Left renal cortex interstitium (tissue), 4 donors: ENCODE data around the gene C4BPA. TPM values are rescaled to one million over a fixed set of nuclear protein-coding genes. Genes with fewer than 3 reads are reported as not detected.

Source experiments
- DNase-seq, 4 donors: peaks; one replicate each; pipeline ENCODE4 v3.0.0-alpha.2; 2013; ENCODE audit warnings: low read depth in 4 of 4, low spot score in 2 of 4, missing footprints in 1 of 4
- polyA plus RNA-seq, 4 donors: library from polyadenylated mRNA; unstranded; fragments of 120-200 nt; gene quantifications; one replicate each; pipeline ENCODE4 v1.2.1, GENCODE V29; 2013; ENCODE audit not compliant: insufficient read length in 4 of 4

C4BPA gene
- under 1 TPM; 0.39 to 0.75 (median 0.58) TPM for polyA plus RNA-seq

DNA sequence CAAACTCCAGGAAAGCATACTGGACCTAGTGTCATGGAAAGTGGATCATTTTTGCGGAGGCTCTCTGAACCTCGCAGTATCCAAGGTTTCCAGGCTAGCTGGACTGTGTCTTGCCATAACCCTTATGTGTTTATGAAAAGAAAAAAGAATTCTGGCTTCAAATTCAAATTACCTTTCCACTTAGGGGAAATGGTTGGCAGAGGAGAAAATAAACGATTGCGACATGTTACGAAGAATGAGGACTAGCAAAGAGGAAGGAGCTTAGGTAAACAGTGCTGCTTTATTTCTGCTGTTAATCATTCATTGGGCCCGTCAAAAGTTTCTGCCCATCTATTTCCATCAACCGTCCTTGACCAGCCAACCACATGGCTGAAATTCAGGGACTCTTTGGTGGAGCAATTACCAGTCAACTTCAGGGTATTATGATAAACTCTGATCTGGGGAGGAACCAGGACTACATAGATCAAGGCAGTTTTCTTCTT, at the start of gene C4BPA:
Gene C4BPA (plus strand): TSS at position 342 of the 482 bp plus-strand sequence. CDS start 8,793 bp downstream, outside the sequence.
- no peak for DNase-seq

DNA sequence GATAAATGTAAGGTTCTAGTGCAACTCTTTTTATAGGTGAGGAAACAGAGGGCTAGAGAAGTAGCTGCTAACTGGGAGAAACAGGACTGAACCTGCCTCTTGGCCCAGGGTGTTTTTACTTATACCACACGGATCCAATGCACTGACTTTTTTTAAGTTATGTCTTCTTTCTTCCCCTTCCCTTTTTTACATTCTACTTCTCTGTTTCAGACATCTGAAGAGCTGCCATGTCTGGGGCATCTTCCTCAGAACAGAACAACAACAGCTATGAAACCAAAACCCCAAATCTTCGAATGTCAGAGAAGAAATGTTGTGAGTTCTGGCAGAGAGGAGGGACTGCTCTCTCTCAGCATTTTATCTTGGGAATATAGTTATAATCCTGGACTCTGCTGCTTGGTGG, 49.5 kb upstream of the C4BPA start:
- no peak for DNase-seq

DNA sequence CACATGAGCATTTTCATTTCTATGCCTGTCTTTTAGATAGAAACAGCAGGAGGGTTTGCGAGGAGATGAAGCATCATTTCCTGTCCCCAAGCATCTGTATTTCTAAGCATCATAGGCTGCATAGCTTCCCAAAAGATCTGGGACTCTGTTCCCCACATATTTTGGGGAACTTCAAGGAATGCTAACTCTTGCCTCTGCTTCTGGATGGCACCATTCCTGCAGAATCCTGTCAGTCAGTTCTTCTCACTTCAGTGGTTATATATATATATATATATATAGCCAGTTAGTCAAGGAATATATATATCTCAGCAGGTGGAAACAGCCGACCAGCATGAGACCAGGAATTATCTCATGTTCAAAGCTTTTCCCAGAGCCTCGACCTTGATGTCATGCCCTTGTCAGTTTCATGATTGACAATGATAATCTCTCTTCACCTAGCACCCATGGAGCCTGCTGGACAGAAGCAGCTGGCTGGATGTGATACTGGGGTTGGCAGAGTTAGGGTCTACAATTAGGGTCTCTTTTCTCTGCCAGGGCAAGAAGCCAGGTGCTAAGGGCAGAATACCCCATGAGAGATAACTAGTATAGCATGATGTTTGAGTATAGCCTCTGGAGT, 48.5 kb upstream of the C4BPA start:
- no peak for DNase-seq

DNA sequence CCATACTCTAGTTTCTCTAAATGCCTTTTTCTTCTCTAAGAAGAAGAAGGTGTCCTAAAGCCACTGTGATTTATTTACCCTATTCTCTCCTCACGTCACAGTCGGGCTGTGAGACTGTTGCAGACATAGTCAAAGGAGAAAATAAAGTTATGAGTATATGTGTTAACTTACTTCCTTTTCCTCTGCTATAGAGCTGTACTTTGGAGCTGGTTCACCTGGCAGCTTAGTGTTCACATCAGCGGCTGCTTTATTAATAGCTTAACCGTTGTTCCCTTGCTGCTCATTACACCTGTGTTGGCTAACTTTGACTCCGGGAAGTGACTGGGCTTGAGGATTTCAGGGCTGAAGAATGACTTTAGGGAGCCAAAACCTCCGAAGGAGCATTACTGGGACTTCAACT, 47.4 kb upstream of the C4BPA start:
- no peak for DNase-seq

DNA sequence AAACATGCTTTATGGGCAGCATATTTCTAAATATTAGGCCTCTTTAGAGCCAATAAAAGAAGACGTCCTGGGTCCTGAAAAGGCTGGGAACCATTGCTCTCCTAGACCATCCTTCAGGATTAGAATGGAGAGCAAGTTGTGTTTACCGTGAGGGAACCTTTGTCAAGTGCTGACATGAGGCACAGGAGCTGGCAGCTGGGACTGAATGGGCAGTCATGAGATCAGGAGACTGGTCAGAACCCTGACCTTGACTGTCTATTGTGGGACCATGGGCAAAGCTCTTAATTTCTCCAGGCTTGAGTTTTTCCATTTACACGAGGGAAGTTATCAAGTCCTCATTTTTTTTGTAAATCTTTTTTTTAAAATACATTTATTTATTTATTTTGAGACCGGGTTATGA, 45.8 kb upstream of the C4BPA start:
- DNase-seq: no peak

DNA sequence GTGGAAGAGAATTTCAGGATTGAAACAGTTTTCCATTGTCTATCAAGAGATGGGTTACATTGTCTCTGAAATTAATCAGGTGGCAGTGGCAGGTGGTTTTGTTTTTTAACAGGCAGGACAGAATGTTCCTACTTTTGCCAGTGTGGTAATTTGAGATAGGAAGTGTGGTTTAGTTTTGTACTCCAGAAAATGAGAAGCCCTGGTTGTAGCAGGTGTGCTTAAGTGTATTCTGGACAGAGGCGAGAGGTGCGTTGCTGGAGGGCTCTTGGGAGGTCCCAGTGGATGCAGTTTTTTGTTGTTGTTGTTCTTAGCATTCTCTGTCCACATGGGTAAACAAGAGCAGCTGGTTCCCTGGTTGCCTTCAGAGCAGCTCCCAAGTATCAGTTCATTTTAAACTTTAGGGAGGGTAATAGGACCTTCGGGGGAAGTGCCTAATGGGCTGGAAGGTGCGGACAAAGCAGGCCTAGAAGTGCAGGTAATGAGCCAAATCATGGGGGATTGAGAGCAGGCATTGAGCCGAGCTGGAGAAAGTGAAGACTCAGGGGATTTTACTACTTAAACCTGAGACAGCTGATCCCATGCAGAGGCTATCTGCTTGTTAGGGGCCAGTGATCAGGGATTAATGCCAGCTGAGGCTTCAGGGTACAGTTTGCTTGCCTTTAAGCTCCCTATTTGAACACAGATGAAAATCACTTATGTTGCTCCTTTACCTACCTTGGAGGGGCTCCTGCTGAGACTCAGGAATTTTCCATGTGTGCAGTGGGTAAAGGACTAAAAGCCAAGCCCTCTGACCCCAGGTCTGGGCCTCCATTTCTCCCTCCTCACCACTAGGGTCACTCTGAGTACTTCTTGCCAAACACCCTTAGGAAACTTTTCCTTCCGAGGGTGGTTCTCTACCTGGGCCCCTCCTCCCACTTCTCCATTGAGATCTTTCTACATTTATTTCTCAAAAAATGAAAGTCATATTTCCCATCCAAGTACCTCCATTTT, 44.9 kb upstream of the C4BPA start:
- peak in 1 of 4 donors; percentile 24 for DNase-seq

DNA sequence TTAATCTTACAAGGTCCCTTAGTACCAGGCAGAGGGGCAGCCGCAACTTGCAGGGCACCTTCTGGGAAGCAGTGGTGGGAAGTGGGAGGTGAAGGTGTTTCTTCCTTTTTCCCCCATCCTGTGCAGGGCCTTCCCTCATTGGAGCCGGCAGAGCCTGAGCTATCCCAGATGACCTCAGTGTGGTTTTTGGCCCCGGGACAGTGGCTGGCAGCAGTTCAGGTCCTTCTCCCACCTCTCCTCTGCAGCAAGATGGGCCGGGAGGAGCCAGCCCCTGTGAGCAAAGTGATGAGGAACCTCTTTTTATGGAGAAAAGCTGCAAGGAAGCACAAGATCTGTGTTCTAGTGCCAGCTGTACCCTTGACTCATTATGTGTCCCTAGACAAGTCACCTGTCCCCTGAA, 44.2 kb upstream of the C4BPA start:
- DNase-seq: no peak

DNA sequence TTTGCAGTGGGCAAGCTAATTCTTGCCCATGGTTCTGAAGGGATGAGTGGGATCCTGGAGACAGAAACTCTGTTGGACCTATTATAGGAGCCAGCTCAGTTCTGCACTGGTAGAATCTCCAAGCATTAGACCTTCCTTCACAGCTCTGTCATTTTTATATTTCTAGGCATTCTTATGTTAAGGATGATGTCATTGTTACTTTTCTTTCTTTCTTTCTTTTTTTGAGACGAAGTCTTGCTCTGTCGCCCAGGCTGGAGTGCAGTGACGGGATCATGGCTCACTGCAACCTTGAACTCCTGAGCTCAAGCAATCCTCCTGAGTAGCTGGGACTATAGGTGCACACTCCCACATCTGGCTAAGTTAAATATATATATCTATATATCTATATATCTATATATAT, 43.4 kb upstream of the C4BPA start:
- DNase-seq: no peak

DNA sequence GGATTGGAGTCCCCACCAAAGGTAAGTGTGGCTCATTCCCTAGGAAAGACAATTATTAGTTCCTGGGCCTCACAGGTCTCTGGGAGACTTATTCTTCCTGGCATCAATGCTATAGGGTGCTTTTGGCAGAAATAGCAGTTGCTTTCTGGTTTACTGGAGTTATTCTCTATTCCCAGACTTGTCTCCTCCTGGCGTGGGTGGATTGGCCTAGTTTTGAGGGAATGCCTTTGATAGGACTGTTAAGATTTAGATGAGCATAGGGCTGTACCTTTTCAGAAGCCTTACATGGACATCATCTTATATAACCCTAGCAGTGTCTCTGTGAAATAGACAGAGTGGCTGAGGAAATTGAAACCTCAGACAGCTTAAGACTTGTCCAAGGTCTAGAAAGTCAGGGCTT, 42.0 kb upstream of the C4BPA start:
- no peak for DNase-seq

DNA sequence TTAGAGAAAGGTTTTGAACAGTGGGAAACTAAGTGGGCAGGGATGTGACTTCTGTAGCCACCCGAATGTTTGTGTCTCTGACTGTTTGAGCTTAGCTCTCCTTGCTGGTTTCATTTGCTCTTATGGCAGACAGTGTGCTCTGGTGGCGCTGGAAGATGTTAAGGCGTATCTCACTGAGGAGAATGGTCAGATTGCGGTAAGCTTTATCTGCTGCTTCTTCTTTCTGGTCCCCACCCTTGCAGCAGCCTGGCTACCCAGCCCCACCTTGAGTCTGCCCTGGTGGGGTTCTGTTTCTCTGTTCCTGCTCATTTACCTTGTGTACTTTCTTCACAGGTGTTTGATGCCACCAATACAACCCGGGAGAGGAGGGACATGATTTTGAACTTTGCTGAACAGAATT, 41.0 kb upstream of the C4BPA start:
- DNase-seq: no peak

DNA sequence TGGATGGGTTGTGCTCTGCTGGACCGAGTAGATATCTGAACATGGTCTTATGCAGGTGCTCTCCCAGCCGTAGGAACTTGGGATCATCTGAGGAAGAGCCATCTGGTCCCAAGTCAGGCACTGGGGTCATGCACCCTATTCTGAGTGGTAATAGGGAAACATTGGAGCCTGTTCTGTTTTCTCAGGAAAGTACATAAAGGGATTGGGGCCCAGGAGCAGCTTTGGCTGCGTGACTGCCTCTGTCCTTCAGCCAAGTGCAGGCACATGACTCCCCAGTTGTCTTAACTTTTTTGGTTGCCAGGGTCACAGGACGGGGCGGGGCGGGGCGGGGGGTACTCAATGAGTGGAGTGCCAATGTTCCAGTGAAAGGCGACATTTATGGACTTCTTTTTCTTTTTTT, 39.5 kb upstream of the C4BPA start:
- DNase-seq: no peak

DNA sequence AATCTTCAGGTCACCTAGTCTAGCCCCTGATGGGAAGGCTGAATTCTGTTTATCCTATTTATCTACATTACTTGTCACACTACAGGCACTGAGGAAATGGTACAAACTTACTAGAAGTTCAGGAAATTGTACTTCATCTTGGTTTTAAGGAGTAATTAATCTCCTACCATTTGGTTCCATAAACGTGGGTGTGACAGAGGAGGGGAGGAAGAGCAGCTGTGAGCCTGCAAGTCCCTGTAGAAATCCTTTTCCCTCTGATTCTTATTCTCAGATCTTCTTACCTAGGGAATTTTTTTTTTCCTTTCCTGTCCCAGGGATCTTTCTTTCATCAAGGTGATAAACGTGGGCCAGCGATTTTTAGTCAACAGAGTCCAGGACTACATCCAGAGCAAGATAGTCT, 36.8 kb upstream of the C4BPA start:
- no peak for DNase-seq

DNA sequence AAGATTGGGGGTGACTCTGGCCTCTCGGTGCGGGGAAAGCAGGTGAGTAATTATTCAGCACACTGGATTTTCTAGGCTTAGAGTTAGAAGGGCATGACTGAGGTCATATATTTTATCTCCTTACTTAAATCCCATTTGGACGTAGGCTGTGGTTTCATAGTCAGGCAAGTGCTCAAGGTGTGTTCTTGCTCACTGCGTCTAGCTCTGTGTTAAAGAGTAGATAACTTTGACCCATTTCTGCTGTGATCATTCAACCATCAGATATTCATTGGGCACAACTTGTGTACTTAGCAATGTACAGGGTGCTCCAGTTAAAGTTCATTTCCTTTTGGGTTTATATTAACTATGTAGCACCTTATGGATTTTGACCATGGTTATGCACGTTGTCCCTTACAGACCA, 36.4 kb upstream of the C4BPA start:
- DNase-seq: no peak

DNA sequence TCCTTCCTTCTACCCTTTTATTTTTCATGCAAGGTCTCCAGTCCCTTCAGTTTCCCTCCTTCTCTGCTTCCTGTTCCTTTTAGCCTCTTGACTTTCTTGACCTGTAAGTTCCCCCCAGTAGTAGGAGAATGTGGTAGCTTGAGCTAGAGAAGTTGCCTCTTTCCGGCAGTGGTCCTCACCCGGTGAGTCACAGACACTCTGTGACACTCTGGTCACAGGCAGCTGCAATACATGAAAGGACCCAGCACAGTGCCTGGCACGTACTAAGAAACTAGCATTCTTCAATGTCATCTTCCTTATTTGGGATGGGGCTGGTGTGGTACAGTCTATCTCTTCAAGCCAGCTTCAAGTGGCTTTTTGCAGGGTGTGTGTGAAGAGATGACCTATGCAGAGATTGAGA, 35.0 kb upstream of the C4BPA start:
- no peak for DNase-seq

DNA sequence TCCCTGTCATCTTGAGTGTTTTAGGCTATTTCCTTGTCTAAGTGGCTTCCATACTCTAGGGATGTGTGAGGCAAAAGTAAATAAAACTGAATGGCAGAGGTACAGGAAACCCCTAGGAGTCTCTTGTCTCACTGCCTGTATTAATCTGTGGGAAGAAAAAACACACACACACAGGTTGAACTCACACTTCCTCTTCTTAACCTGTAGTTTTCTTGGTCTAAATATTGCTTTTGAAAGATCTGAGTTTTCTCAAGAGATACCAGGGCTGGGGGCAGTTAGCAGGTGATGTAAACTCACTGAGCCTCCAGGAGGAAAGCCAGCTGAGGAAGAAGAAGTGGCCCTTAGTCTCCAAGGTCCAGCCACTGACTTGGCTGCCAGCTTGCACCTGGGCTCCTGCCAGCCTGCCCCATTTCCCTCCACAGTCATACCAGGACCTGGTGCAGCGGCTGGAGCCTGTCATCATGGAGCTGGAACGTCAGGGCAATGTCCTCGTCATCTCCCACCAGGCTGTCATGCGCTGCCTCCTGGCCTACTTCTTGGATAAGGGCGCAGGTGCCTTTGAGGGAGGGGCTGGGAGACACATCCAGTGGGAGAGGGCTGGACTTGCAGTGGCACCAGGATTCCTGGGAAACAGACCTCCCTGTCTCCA, 34.1 kb upstream of the C4BPA start:
- no peak for DNase-seq

DNA sequence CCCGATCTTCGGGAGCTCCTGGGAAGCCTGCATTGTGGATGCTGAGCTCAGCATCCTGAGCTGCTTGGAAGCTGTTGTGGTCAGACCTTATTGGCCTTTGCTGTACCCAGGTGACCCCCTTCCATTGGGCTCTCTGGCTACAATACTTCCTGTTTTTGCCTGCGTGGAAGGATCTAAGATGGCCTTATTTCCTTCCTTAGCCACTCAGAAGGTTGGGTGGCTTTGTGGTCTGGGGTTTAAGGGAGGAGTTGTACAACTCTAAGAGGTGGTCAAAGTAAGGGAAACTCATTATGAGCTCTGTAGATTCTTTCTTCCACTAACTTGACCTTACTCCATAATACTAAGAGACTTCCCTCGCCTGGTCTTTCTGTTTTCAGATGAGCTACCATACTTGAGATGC, 33.2 kb upstream of the C4BPA start:
- DNase-seq: no peak

DNA sequence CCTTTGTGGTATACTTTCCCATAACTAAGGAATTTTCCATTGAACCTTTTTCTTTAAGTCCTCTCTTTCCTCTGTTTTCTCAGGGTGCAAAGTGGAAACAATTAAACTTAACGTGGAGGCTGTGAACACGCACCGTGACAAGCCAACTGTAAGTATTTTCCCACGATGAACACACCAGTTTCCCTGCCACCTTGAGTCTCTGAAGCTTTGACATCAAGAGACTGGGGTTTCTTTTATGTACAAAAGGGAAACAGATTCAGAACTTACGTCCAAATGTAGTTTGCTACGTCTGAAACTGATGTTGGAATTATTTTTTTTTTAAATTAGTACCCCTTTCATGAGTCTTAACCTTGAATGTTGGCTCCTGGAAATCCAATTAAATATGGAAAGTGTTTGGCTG, 32.6 kb upstream of the C4BPA start:
- DNase-seq: no peak

DNA sequence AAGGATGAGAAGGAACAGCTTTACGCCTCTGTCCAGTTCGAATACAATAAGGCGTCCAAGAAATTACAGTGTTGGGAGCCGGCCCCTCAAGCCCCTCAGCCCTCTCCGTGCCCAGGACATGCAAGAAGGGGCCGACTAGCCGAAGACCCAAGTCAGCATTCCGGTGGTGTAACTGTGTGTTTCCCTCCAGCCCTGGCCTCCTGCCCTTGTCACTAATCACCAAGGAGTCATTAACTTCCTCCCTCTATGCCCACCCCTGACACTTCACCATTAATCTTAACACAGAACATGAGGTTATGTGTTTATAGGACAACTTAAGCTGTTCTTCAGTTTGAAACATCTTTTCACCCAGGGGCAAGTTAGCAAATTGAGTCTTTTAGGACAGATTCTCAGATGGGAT, 31.8 kb upstream of the C4BPA start:
- DNase-seq: no peak

DNA sequence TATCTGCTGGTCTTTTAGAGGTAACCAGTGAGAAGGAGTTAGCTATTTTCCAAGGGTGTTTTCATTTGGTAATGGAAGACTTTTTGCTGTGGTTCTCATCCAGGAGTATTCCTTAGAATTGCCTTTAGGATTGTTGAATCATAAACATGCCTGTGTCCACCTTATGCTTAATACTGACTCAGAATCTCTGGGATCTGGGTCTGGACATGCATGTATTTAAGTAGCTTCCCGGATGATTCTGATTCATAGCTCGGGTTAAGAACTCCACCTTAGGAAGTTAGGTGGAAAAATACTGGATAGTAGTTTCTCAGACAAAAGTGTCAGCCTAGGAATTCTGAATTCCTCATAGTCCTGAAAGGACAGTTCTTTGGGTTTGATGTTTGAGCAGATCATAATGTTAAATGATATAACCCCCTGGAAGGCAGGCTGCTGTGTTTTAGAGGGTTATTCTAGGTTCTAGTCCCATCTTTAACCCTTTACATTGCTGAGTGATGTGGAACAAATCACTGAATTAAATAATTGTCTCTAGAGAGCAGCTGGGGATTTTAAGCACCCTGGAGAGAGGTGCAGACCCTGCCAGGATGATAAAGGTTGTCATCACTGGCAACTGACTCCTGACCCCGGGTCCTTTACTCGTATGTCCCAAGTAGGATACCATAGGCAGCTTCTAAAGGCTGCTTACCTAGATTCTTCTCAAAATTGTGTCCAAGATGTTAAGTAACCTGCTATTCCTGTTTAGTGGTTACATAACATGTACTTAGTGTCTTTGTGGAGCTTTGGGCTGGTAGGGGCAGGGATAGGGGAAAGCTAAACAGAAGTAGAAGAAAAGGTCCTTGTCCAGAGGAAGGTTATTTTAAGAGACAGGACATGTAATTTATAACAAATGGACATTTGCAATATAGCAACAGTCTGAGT, 29.9 kb upstream of the C4BPA start:
- DNase-seq: no peak
